Measurements from ENCODE around the gene POLL. TPM values are rescaled to one million over a fixed set of nuclear protein-coding genes. Genes with fewer than 3 reads are reported as not detected.

The POLL gene
- total RNA-seq, 1 donor from 2014 or later = 47.3 TPM

GRCh38 chr10:101625821-101626412, 37.9 kb upstream of the POLL start:
- H3K27me3 Mint-ChIP-seq (ENCODE audit: low read depth) = no peaks in the 10 kb centered on the region
- TF ChIP-seq CTCF (IDR thresholded peaks at IDR 0.05; ENCODE audit: unreplicated experiment) = no peak
- H3K27ac Mint-ChIP-seq = no peak overlapping the region

GRCh38 chr10:101624526-101625102, 36.6 kb upstream of the POLL start:
- Mint-ChIP-seq H3K4me3 (no peak overlapping the region), H3K36me3 (peaks cover 31% of the 10 kb centered on the region), H3K9me3 (peaks cover 4% of the 10 kb centered on the region), H3K4me1 (no peaks in the 10 kb centered on the region), H3K27ac (no peak overlapping the region), H3K27me3 (ENCODE audit: low read depth) (no peaks in the 10 kb centered on the region)
- no peak for DNase-seq (ENCODE audit: low spot score in 2 of 2, unreplicated experiment in 2 of 2)
- no peak for TF ChIP-seq CTCF (IDR thresholded peaks at IDR 0.05; ENCODE audit: unreplicated experiment)

More at GRCh38 chr10:101625821-101626412, 37.9 kb upstream of the POLL start:
- Mint-ChIP-seq H3K4me1 (no peaks in the 10 kb centered on the region), H3K4me3 (no peak overlapping the region), H3K9me3 (peaks cover 4% of the 10 kb centered on the region), H3K36me3 (peaks cover 29% of the 10 kb centered on the region)
- DNase-seq (ENCODE audit: low spot score in 2 of 2, unreplicated experiment in 2 of 2) = no peak

- Mint-ChIP-seq H3K4me3 (no peak overlapping the region), H3K9me3 (peaks cover 4% of the 10 kb centered on the region), H3K27ac (no peak overlapping the region), H3K36me3 (peaks cover 31% of the 10 kb centered on the region), H3K4me1 (no peaks in the 10 kb centered on the region), H3K27me3 (ENCODE audit: low read depth) (no peaks in the 10 kb centered on the region)
- no peak for DNase-seq (ENCODE audit: low spot score in 2 of 2, unreplicated experiment in 2 of 2)
- no peak for TF ChIP-seq CTCF (IDR thresholded peaks at IDR 0.05; ENCODE audit: unreplicated experiment)
These were observed 35.5 kb upstream of the POLL start for GRCh38 chr10:101623528-101623927.

GRCh38 chr10:101619983-101620382, 31.9 kb upstream of the POLL start:
- DNase-seq (ENCODE audit: low spot score in 2 of 2, unreplicated experiment in 2 of 2) = no peak
- no peaks in the 10 kb centered on the region for H3K27me3 Mint-ChIP-seq (ENCODE audit: low read depth)
- peaks cover 41% of the 10 kb centered on the region for H3K36me3 Mint-ChIP-seq
- peaks cover 4% of the 10 kb centered on the region for H3K9me3 Mint-ChIP-seq
- H3K27ac Mint-ChIP-seq = no peak overlapping the region
- H3K4me1 Mint-ChIP-seq = peaks cover 6% of the 10 kb centered on the region
- no peak for TF ChIP-seq CTCF (IDR thresholded peaks at IDR 0.05; ENCODE audit: unreplicated experiment)
- no peak overlapping the region for H3K4me3 Mint-ChIP-seq

GRCh38 chr10:101618871-101619270, 30.8 kb upstream of the POLL start:
- no peak overlapping the region for H3K27ac Mint-ChIP-seq
- peaks cover 4% of the 10 kb centered on the region for H3K9me3 Mint-ChIP-seq
- DNase-seq (ENCODE audit: low spot score in 2 of 2, unreplicated experiment in 2 of 2) = no peak
- H3K27me3 Mint-ChIP-seq (ENCODE audit: low read depth) = no peaks in the 10 kb centered on the region
- no peak for TF ChIP-seq CTCF (IDR thresholded peaks at IDR 0.05; ENCODE audit: unreplicated experiment)
- H3K4me3 Mint-ChIP-seq = no peak overlapping the region
- H3K36me3 Mint-ChIP-seq = peaks cover 38% of the 10 kb centered on the region
- peaks cover 6% of the 10 kb centered on the region for H3K4me1 Mint-ChIP-seq
